Activated CD4-positive, alpha-beta T cell treated with anti-CD3 and anti-CD28 coated beads, Interleukin-2, amount 50 U/mL, for 1 hour (primary cell): ENCODE results near the gene PRKN.
"Not testable (repeated sequence)": the region's sequence is repeated elsewhere in the genome, so short reads cannot be mapped to it uniquely, and the experiment has no call there.

Source experiments
- DNase-seq: peaks from one replicate; pipeline ENCODE4 v3.0.0-alpha.2; 2020

Gene PRKN

DNA sequence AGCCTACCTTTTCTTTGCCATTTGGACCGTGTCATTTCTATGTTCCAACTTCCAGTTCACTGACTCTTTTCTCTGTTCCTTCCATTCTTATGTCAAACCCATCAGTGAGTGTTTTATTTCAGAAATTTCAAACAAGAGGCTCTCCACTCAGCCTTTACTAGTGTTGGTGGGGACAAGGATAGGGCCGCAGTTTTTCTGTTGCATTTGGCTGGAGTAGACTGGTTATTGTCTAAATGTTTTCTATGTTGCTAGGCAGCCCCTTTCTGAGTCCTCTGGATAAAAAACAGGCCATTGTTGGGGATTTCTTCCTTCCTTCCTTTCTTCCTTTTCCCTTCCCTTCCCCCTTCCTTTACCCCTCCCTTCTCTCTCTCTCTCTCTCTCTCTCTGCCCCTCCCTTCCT lies 288.6 kb downstream of the PRKN start:
- no peak for DNase-seq

DNA sequence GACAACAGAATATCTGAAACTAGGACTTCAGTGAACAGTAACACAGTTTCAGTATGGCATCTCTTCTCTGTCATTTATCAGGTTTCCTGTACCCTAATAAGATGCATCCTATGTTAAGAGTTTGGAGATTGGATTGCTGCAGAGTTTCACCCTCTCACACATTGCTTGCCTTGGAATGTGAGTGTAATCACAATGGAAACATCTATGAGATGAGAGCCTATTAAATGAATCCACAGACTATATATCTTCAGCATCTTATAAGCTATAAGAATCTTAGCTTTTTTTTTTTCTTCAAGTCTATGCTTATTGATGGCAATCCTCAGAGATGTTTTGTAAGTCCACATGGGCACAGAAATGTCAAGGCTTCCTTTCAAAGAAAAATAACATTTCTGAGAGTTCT lies 292.5 kb downstream of the PRKN start:
- no peak for DNase-seq

DNA sequence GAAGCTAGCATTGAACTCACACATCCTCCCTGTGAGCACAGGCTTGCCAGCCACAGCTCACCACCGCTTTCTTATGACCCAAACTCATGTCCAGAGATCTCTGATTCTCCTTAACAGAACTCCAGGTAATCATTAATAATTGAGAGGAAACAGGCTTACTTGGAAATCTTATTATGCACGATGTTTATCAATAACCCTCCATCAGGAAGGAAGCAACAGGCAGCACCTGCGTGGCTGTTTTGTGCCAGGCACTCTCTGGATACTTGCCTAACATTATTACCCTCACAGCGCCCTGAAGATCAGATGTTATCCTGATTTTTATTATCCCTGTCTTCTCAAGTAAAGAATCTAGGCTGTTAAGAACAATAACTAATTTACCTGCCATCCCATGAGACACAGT lies 306.6 kb downstream of the PRKN start:
- DNase-seq: no peak

DNA sequence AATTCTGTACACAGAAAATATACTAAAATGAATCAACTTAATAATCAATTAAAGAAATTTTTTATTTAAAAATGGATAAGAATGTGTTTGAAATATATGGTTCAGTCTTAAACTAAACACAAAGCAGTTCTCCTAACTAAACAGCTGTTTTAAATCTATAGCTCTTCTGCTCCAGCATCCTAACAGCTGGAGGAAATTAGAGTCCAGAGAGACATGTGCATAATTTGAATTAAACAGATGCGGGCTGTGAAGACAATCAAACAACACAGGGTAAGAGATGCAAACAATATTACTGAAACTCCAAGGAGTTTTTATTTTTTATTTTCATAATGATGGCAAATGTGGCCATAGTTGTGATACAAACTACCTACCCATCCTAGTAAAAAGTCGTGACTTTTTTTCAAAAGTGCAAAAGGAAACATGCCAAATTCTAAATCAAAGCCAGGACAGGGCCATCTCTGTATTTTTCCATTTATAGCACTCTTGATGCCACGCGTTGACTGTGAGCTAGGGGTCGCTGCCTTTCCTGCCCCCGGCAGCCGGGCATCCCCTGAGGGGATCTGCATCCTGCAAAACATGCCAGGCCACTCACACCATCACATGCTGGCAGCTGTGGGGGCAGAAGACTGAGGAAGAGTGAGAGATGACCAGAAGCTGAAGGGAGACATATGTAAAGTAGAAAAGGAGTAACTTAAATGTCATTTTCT lies 310.6 kb downstream of the PRKN start:
- DNase-seq: no peak

DNA sequence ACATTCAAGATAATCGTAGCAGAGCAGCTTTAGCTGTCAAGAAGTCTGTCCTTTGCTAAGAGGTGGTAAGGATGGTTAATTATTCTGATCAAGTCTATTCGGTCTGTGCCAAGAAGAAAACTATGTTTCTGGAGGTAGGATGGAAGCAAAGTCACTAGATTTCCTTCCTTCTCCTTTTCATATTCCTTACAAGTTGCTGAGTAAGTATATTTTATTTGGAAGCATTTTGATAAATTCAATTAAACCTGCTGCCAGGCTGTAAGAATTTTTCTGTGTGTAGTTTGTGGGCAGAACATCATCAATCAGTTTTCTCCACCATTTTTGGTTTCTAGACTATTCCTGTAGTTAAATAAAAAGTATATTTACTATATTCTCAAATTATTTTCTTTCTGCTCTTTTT lies 311.3 kb downstream of the PRKN start:
- DNase-seq: no peak

DNA sequence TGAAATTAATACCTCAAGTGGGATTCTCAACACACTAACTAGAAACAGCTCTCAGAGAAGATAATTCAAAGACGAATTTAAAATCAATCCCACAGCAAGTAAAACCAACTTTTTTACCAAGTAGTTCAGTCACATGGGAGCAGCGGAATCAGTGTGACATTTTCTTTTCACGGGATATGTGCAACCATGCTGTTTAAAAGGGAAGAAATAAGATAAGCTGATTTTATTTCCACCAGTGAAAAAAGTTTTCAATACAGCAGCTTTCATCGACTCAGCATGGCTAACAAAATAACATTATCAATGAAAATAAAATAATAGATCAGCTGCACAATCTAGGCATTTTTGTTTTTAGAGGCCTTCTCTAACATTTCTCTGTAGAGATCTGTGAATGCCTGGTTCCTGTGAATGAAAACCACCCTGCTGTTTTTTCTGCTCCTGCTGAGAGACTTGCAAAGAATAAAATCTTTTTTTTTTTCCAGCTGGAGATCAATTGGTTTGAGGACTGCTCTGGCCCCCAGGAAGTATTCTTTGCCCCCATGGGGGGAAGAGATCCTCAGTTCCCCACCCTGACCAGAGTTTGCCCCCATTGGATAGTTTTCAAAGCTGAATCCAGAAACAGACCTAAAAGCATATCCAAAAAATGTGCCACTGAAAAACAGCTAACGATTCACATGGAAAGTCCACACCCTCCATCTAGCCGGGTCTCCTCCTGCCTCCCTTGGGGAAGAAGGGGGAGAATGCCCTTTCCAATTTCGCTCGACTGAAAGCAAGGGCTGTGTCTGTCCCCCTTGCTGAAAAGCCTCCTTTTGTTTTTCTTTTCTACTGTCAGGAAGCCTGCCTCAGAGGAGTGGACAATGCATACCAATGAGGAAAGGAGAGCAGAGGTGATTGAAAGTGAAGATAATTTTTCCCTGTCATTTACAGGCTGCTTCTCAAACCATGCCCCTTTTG lies 317.6 kb downstream of the PRKN start:
- no peak for DNase-seq

DNA sequence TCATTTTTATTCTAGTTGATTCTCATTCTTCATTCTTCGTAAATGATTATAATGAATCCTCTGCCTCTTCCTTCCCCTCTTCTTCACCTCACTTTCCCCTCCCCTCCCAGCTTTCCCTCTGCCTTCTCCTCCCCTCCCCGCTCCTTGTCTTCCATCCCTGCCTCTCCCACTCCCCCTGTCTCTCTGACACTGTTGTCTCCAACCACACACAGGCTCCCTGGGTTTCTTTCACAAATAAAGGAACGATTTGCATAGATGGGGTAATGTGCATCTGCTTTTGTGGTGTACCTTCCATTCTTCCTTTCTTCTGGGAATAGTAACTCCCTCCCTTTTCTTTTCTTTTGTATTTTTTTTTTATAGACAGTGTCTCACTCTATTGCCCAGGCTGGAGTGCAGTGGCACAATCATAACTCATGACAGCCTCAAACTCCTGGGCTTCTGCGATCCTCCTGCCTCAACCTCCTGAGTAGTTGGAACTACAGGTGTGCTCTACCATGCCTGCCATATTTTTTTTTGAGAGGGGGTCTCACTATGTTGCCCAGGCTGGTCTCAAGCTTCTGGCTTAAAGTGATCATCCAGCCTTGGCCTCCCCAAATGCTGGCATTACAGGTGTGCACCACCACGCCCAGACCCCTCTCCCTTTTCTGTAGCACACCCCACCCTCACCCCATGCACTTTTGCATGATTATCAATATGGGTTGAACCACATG lies 318.6 kb downstream of the PRKN start:
- no peak for DNase-seq

DNA sequence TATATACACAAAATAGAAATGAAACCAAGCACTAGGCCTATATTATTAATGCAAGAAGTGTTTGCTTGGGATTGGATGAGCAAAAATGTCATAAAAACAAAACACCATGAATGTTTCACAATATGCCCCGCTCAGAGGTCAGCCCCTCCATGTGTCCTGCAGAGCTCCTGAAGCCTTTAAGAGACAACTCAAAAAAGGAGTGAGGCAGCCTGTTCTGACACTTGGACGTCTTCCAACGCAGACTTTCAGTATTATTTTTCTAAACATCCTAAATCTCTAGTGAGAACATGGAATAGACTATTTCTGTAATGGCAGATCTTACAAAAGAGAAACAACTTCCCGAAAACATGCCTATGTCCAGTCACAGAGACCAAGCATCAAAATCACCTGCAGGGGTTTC lies 322.6 kb downstream of the PRKN start:
- DNase-seq: no peak

DNA sequence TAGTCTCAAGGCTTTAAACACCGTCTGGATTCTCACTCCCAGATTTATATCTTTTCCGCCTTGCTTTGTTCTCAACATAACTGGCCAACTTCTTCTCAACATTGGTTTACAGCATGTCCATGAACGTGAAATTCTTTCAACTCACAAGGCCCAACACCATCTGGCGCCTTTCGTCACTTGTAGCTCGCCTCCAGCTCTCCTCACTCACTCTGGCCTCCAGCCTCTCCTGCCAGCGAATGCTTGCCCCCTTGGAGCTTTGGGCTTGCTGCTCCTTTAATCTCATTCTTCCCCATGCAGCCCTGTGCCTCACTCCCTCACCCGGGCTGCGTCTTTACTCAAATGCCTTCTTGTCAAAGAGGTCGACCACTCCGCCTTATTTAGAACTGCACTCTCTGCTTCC lies 324.5 kb downstream of the PRKN start:
- DNase-seq: no peak

DNA sequence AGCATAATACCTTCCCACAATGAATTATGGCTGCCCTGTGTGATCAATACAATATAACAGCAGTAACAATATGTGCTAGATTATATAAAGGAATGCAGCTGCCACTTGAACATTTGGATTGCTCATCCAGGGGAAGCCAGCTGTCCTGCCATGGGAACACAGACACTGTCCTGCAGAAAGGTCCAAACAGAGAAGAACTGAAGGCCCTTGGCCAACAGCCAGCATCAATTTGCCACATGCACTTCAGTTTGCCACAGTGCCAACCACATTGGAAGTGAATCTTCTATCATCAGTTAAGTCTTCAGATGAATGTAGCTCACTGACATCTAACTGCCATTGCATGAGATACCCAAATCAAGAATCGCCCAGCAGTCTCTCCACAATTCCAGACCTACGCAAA lies 332.4 kb downstream of the PRKN start:
- no peak for DNase-seq

DNA sequence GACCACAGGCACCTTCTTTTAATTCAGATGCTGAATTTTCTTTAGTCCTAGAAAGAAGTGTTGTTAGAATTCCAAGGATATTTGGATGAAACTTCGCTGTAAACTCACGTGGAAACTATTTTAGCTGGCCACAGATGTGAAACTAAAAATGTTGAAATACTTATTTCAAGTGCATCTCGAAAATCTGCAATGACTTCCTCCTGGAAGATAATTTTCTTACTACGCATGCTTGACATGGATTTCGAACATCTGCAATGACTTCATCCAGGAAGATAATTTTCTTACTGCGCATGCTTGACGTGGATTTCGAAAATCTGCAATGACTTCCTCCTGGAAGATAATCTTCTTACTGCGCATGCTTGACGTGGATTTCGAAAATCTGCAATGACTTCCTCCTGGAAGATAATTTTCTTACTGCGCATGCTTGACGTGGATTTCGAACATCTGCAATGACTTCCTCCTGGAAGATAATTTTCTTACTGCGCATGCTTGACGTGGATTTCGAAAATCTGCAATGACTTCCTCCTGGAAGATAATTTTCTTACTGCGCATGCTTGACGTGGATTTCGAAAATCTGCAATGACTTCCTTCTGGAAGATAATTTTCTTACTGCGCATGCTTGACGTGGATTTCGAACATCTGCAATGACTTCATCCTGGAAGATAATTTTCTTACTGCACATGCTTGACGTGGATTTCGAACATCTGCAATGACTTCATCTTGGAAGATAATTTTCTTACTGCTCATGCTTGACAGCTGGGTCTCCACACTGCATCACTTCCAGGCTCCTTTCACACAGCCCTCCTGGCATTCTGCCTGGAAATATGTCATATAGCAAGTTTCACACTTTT lies 336.4 kb downstream of the PRKN start:
- not testable (repeated sequence) for DNase-seq

DNA sequence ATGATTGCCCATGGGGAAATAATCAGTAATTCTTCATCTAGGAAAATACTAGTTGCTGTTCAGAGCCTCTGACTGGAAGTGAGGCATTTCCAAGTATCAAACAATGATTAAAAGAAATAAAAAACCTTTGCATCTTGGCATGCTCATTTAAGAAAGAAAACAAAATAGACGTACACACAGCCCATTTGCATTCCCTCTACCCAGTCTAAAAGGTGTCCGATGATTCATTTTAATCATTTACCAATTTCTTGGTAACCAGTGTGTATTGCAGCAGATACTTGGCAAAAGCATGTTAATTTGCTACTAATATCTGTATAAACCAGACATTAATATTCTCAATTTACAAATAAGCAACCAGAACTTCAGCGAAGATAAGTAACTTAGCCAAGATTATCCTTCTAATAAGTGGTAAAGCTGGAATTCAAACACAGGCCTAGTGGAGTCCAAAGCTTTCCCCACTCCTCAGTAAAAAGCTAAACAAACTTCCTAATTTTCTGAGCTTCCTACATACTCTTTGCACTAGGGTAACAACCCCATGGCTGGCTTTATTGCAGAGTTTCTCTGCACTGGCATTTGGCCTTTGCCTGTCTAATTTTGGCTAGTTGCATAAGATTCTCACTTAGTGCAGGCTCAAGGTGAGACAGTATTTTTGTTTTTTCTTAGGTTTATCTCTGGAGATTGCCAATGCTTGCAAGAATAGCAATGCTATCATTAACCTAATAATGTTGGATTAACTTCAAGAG lies 338.1 kb downstream of the PRKN start:
- DNase-seq: no peak

DNA sequence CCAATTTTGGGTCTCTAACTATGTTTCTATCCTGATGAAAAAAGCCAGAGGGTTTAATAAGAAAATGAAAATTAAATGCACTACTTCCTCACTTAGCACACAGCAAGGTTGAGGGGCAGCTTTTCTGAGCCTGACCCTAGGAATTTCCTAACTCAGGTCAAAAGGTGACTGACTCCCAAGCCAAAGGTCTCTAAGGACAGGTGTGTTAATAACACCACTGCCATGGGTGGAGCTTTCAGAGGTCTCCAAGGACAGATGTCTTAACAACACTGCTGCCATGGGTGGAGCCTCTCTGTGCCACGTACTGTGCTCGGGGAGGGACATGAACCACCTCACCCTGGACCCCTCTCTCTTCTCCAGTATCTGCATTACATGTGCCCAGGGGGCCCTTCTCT lies 339.2 kb downstream of the PRKN start:
- DNase-seq: no peak

DNA sequence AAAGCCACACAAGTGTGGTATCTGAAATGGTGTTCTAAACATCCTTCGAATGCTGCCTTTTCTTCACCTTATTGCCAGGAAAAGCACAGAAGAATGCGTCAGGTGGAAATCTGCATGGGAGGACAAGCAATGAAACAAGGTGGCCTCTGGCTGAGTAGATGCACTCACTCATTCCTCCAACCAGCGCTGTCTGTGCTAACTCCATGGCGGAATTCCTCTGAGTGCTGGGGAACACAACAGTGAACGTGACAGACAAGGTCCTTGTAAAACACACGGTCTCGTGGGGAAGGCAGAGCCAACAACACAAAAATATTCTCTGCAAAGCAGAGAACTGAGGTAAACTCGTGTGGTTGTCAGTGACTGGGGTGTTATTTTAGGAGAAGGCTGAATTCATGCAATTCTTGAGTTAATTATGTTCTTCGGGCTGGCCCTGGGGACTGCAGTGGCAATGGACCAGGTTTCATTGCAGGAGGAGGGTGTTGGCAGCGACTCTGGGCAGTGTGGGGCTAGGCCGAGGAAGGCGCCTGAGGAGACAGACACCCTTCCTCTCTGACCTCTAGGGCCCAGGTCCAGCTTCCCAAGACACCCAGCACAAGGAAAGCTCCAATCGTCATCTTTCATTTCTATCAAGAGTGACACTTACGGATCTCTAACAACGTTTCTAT lies 339.7 kb downstream of the PRKN start:
- no peak for DNase-seq

DNA sequence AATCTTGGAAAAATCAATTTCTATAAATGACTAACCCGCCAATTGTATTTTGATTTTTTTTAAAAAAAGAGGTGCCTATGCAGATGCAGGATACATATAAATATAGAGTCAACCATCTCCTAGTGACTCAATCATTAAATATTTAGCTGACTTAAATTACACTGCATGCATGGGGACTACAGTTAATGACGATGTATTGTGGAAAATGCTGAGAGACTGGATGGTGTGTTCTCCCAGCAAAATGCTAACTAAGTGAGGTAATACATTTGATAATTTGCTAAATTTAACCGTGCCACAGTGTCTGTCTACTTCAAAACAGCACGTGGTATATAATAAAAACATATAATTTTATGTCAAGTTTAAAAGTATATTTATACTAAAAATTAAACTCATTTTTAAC lies 341.6 kb downstream of the PRKN start:
- DNase-seq: no peak

DNA sequence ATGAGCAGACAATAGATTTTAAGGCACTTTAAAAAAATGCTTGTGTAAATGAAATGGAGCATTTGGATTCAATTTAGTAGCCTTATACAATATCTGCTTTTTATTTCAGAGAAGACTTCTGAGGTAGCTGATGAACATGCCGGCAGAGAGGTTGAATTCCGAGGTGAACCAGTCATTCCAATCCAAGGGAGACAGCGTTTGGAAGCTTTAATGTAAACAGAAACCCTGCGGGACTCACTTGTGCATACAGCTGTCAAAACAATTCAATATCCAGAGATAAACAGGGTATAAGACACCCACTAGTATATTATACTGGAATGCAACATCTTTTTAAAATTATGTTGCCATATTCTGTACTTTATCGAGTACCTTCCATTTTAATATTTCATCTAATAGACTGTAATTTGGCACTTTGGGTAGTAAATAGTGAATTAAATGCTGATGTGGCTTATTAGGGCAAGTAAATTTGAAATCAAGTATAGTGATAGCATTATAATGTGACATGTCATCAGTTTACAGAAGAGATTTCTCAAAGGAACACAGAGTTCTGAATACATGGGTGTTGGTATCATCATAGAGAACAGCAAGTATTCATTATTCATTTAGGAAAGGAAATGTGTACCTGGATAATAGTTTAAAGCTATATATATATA lies 347.7 kb downstream of the PRKN start:
- no peak for DNase-seq

DNA sequence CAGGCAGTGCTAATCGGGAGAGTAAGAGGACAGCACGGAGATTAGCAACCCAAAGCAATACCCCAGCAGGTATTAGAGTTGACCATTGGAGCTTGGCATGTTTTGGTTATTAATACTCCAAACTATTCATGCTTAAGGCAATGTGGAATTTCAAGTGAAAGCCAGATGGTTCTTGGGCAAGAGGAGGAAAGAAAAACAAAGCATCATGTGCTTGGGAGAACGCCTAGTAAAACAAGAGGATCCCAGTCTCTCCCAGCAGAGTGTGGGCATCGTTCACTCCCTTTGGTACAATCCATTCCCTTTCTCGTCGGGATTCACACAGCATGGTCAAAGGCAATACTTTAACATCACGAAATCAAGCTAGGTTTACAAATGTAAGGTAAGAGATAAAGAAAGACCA lies 349.8 kb downstream of the PRKN start:
- no peak for DNase-seq

DNA sequence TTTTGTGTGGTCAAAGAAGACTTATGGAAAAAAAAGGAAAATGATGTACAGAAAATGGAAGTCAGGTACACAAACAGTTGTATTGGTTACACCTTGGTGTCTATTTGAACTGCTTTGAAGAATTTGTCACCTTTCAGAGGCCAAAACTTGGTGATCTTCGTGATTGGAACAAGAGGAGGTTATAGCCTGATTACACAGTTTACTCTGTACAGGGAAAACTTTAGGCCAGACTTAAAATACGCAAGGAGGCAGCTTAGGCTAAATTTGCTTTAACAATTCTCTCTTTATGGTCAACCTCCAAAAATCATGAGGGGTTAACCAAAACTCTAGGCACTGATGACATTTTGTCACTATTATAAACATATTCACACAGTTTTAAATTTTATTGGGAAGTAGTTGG lies 353.7 kb downstream of the PRKN start:
- no peak for DNase-seq

DNA sequence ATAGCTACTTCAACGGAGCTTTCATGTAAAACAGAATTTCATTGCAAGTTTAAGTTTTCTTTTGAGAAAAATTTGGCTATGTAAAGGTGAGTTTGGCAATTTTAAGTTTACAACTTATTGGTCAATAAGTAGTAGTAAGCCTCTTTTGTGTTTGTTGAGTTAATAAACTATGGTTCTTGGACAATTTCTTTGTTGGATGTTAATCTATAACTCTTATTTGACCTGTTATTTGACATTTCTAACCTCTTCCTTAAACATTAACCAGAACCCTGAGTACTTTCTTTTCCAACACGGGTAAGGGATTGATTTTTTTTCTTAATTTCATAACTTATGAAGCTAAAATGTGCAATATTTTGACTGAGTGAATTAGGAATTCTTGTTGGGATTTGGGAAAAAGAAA lies 354.4 kb downstream of the PRKN start:
- no peak for DNase-seq

DNA sequence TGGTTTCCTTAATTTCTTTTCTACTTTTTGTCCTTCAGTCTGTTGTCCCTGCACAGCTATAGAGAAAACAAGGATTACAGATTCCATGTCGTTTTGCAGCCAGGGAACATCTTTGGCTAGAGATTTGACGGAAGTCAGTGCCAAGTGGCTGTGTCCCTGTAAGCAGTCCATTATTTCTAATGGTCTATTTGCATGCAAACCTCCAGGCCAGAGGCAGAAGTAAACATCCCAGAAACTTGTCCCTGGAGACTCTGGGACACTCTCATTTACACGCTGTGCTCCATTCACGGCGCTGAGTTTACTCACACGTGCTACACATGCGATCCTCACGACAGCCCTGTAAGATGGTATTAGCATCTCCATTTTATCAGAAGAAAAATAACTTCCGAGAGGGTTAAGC lies 355.5 kb downstream of the PRKN start:
- no peak for DNase-seq

DNA sequence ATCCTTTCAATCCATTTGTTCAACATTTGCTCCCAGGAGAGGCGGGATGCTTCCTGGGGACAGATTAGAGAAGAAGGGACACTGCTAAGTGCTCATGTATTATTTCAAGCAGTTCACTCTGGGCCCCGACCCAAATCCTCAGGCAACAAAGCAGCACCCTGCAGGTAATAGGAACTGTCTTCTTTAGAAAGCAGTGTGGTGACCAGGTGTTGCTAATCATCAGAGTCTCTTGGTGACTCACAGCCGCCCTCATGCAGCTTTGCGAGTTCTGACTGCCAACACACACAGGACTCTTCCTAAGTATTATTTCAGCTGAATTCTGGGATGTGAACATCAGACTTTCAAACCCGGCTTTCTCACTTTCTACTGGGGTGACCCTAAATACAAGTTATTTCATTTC lies 356.4 kb downstream of the PRKN start:
- no peak for DNase-seq
